ENCODE data around the gene NLRP5. TPM values are rescaled to one million over a fixed set of nuclear protein-coding genes. Genes with fewer than 3 reads are reported as not detected.

Gene NLRP5
- total RNA-seq, 3 donors from 2014 or later = 0.44 to 0.98 TPM; not detected in 1

DNA sequence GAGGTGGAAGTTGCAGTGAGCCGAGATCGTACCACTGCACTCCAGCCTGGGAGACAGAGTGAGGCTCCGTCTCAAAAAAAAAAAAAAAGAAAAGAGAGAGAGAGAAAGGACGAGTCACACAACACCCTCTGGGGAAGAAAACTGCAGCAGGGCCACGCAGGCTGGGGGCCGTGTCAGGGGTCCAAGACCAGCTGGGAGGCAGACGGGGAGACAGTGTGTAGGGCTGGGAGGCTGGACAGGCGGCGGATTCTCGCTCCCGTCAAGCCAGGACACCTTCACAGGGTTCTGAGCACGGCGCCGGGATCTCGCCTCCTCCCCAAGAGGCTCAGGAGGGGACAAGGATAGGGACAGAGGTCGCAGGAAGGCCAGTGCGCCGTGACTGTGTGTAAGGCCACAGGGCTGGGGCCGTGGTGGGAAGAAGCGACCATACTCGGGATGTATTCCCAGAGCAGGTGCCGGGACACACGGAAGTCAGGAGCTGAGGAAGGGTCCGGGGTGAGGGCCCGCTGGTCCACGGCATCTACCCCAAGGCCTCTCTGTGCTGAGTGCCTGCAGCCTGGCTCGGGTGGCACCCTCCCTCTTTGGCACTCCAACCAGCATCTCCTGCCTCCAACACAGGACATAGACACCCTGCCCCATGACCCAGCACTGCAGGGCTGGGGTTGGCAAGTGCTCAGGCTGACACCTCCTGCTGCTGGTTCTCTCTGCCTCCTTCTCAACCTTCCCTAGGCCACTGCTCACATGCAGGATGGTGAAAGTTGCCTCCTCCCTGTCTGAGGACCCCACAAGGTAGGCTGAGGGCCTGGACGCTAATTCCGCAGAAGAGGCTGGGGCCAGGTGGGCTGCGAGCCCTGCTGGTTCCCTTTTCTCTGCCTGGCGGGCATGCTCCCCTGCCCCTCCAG is 113.3 kb downstream of the NLRP5 start:
- intact Hi-C loops (cut with DNase I; ENCODE audit: low total_unique reads) = no loop called here
- no peak for DNase-seq (ENCODE audit: low spot score in 2 of 2)
- Histone ChIP-seq H3K27ac (no peak overlapping the region), H3K36me3 (no peaks in the 10 kb centered on the region), H3K4me3 (no peak overlapping the region), H3K27me3 (no peaks in the 10 kb centered on the region), H3K4me1 (no peaks in the 10 kb centered on the region), H3K9me3 (no peaks in the 10 kb centered on the region)
- TF ChIP-seq POLR2A (IDR thresholded peaks at IDR 0.05) (no peak), POLR2AphosphoS5 (IDR thresholded peaks at IDR 0.05) (no peak)
- TF ChIP-seq, protein P1, sequence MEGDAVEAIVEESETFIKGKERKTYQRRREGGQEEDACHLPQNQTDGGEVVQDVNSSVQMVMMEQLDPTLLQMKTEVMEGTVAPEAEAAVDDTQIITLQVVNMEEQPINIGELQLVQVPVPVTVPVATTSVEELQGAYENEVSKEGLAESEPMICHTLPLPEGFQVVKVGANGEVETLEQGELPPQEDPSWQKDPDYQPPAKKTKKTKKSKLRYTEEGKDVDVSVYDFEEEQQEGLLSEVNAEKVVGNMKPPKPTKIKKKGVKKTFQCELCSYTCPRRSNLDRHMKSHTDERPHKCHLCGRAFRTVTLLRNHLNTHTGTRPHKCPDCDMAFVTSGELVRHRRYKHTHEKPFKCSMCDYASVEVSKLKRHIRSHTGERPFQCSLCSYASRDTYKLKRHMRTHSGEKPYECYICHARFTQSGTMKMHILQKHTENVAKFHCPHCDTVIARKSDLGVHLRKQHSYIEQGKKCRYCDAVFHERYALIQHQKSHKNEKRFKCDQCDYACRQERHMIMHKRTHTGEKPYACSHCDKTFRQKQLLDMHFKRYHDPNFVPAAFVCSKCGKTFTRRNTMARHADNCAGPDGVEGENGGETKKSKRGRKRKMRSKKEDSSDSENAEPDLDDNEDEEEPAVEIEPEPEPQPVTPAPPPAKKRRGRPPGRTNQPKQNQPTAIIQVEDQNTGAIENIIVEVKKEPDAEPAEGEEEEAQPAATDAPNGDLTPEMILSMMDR (IDR thresholded peaks at IDR 0.05) = no peak

DNA sequence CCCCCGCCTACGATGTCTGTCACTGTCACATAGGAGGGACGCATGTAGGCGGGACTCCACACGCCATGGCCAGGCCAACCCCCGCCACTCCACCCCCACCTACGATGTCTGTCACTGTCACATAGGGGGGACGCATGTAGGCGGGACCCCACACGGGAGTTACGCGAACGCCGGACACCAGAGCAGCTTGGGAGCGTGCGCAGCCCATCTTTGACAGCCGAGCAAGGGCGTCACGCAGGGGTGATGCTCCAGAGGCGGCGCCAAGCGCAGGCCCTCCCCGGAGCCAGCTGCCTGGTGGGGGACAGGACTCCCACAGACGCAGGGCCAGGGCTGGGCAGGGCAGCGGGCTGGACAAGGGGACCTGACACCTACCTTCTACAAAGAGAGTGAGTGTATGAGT is 114.5 kb downstream of the NLRP5 start:
- Histone ChIP-seq H3K27me3 (no peaks in the 10 kb centered on the region), H3K36me3 (no peaks in the 10 kb centered on the region), H3K9me3 (no peaks in the 10 kb centered on the region), H3K4me3 (no peak overlapping the region), H3K4me1 (peaks cover 0 to 7% of the 10 kb centered on the region in 2 donors), H3K27ac (no peak overlapping the region)
- TF ChIP-seq POLR2AphosphoS5 (IDR thresholded peaks at IDR 0.05) (no peak), POLR2A (IDR thresholded peaks at IDR 0.05) (no peak)
- no peak for DNase-seq (ENCODE audit: low spot score in 2 of 2)
- intact Hi-C loops (cut with DNase I; ENCODE audit: low total_unique reads) = no loop called here

DNA sequence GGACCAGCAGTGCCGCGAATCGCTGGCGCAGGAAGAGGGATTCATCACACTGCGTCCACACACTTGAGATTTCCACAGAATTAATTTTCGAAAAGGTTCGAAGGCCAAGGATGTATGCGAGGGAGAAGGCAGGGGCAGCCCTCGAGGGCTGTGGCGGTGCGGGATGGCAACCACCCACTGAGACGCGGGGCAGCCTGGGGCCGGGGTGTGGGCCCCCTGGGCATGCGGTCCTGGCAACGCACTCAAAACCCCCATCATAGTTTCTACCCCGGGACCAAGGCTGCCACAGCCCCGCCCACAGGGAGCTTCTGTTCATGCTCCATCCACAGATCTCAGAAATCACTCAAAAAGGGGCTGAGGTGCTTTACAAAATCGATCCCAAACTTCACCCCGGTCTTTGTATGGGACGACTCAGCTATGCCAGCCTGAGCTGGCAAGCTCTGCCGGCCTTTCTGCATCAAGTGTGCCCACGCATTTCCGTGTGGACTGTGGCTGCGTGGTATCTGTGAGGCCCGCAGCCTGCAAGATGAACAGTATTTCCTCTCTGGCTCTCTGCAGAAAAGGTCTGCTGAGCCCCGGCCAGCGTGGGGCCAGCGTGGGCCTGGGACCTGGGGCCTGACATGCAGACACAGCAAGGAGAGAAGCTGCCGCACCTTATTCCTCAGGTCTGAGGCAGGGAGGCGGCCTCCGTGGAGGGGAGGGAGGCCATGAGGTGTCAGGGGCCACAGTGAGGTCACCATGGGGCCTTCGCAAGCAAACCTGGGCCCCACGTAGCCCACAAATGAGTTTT is 115.4 kb downstream of the NLRP5 start:
- TF ChIP-seq POLR2A (IDR thresholded peaks at IDR 0.05) (no peak), POLR2AphosphoS5 (IDR thresholded peaks at IDR 0.05) (no peak)
- TF ChIP-seq, protein P1 (IDR thresholded peaks at IDR 0.05) = no peak
- Histone ChIP-seq H3K9me3 (no peaks in the 10 kb centered on the region), H3K27me3 (no peaks in the 10 kb centered on the region), H3K27ac (no peak overlapping the region), H3K36me3 (no peaks in the 10 kb centered on the region), H3K4me3 (no peak overlapping the region), H3K4me1 (peaks cover 0 to 7% of the 10 kb centered on the region in 2 donors)
- intact Hi-C loops (cut with DNase I; ENCODE audit: low total_unique reads) = no loop called here
- no peak for DNase-seq (ENCODE audit: low spot score in 2 of 2)

DNA sequence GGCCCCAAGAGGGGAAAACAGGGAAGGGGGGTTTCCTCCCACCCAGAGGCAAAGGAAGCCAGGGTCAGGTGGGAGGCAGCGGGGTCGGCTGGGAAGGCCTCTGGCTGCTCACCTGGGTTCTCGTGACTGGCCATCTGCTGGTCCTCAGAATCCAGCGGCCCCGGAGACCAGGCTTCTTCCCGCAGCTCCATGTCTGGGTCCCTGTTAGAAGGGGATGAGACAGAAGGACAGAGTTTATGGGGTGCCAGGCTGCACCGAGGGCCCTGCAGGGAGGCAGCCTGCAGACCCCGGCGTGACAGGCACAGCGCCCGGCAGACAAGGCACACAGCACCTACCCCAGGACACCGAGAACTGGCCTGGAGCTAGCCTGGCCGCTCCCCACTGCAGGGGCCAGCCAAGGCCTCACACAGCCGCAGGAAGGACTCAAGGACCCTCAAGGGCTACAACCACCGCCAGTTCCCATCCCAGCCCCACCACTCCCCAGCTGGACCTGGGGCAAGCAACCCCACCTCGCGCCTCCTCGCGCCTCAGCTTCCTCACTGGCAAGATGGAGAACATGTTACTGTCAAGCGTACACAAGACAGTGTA is 116.5 kb downstream of the NLRP5 start:
- no peak overlapping the region for H3K4me3 ChIP-seq
- no peaks in the 10 kb centered on the region for H3K9me3 ChIP-seq
- peak overlapping the region in 1 of 2 donors; percentile 38 for H3K27ac ChIP-seq
- TF ChIP-seq POLR2A (IDR thresholded peaks at IDR 0.05) (no peak), POLR2AphosphoS5 (IDR thresholded peaks at IDR 0.05) (no peak)
- TF ChIP-seq, protein P1 (IDR thresholded peaks at IDR 0.05) = no peak
- no peaks in the 10 kb centered on the region for H3K27me3 ChIP-seq
- no peak for DNase-seq (ENCODE audit: low spot score in 2 of 2)
- H3K4me1 ChIP-seq = peaks cover 0 to 7% of the 10 kb centered on the region in 2 donors
- no peaks in the 10 kb centered on the region for H3K36me3 ChIP-seq
- intact Hi-C loops (cut with DNase I; ENCODE audit: low total_unique reads) = no loop called here

DNA sequence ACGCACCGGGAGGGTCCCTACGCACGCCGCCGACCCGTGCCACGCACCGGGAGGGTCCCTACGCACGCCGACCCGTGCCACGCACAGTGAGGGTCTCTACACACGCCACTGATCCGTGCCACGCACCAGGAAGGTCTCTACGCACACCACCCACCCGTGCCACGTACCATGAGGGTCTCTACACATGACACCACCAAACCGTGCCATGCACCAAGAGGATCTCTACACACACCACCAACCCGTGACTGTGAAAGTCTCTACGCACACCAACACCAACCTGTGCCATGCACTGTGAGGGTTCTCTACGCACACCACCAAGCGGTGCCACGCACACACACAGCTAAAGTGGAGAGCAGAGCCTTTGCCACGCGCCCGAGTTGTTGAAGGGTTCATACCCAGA is 117.8 kb downstream of the NLRP5 start:
- DNase-seq (ENCODE audit: low spot score in 2 of 2) = no peak
- Histone ChIP-seq H3K4me3 (no peak overlapping the region), H3K27me3 (no peaks in the 10 kb centered on the region), H3K4me1 (peaks cover 0 to 18% of the 10 kb centered on the region in 2 donors), H3K36me3 (no peaks in the 10 kb centered on the region), H3K9me3 (no peaks in the 10 kb centered on the region), H3K27ac (peak overlapping the region in 1 of 2 donors; percentile 86)
- TF ChIP-seq POLR2A (IDR thresholded peaks at IDR 0.05) (no peak), POLR2AphosphoS5 (IDR thresholded peaks at IDR 0.05) (no peak)
- TF ChIP-seq, protein P1 (IDR thresholded peaks at IDR 0.05) = no peak
- intact Hi-C loops (cut with DNase I; ENCODE audit: low total_unique reads) = no loop called here
